Hepatocyte (in vitro differentiated cells): ENCODE results near the gene GPX2. TPM values are rescaled to one million over a fixed set of nuclear protein-coding genes. Genes with fewer than 3 reads are reported as not detected.

Experiments
- DNase-seq: peaks from one replicate; pipeline ENCODE4 v3.0.0-alpha.2; 2016; ENCODE audit warnings: low spot score
- H2AFZ ChIP-seq: fragments of 200-600 bp; sonication (generic); 2 replicates; pipeline ENCODE4 v1.6.0; 2016; ENCODE audit warnings: antibody characterized with exemption, mild to moderate bottlenecking
- H3K27ac ChIP-seq: fragments of 200-600 bp; sonication (generic); 2 replicates; pipeline ENCODE4 v1.5.1; 2016; ENCODE audit warnings: mild to moderate bottlenecking
- H3K27me3 ChIP-seq: fragments of 200-600 bp; sonication (generic); 2 replicates; pipeline ENCODE4 v1.6.1; 2016
- H3K36me3 ChIP-seq: fragments of 200-600 bp; sonication (generic); replicated peaks from 2 replicates; pipeline ENCODE4 v1.5.1; 2016; ENCODE audit warnings: low read depth; ENCODE audit not compliant: insufficient read depth
- H3K4me1 ChIP-seq: fragments of 200-600 bp; sonication (generic); 2 replicates; pipeline ENCODE4 v1.5.1; 2016; ENCODE audit warnings: mild to moderate bottlenecking, moderate library complexity; ENCODE audit not compliant: insufficient read depth
- H3K4me2 ChIP-seq: fragments of 200-600 bp; sonication (generic); 2 replicates; pipeline ENCODE4 v1.6.0; 2016
- H3K4me3 ChIP-seq: fragments of 200-600 bp; sonication (generic); 2 replicates; pipeline ENCODE4 v1.5.1; 2016; ENCODE audit warnings: mild to moderate bottlenecking
- H3K79me2 ChIP-seq: fragments of 200-600 bp; sonication (generic); 2 replicates; pipeline ENCODE4 v1.6.0; 2017; ENCODE audit warnings: mild to moderate bottlenecking
- H3K9me2 ChIP-seq: fragments of 200-600 bp; sonication (generic); replicated peaks from 2 replicates; pipeline ENCODE4 v1.6.0; 2017; ENCODE audit warnings: mild to moderate bottlenecking; ENCODE audit not compliant: insufficient read depth
- H3K9me3 ChIP-seq: fragments of 200-600 bp; sonication (generic); 2 replicates; pipeline ENCODE4 v1.5.1; 2016; ENCODE audit warnings: low read depth, mild to moderate bottlenecking
- H4K20me1 ChIP-seq: fragments of 200-600 bp; sonication (generic); 2 replicates; pipeline ENCODE4 v1.6.0; 2016; ENCODE audit warnings: mild to moderate bottlenecking; ENCODE audit not compliant: insufficient read depth, poor library complexity, severe bottlenecking
- EZH2 ChIP-seq: fragments of 200-600 bp; sonication (generic); IDR thresholded peaks from 2 replicates; pipeline ENCODE4 v1.6.1; 2016; ENCODE audit warnings: antibody characterized with exemption, mild to moderate bottlenecking, borderline replicate concordance
- EZH2phosphoT487 ChIP-seq: fragments of 200-600 bp; sonication (generic); IDR thresholded peaks from one replicate; pipeline ENCODE4 v1.6.1; 2018; ENCODE audit warnings: antibody characterized with exemption, mild to moderate bottlenecking, low read depth, moderate library complexity; ENCODE audit not compliant: unreplicated experiment, severe bottlenecking
- WGBS: methylation state at CpG from one replicate; pipeline ENCODE4 v1.1.6; 2016; ENCODE audit warnings: low lambda C conversion rate; ENCODE audit errors: missing lambda C conversion rate; 5-methylcytosine and 5-hydroxymethylcytosine counted together
- polyA plus RNA-seq: library from polyadenylated mRNA; unstranded; fragments of >200 nt; fragmentation: Nextera tagmentation; extraction: Ambion mirVana; gene quantifications from 2 replicates; pipeline ENCODE4 v1.2.1, GENCODE V29; 2016
- total RNA-seq: library from RNA; depleted of rRNA; stranded (reverse); fragments of >200 nt; gene quantifications from 2 replicates; pipeline ENCODE4 v1.2.3, GENCODE V29; 2014
- TF ChIP-seq, protein P1 (sequence below): fragments of 200-600 bp; sonication (generic); IDR thresholded peaks from 2 replicates; pipeline ENCODE4 v1.5.1; 2016; ENCODE audit warnings: antibody characterized with exemption, mild to moderate bottlenecking; ENCODE audit not compliant: poor library complexity

GPX2 gene
- total and polyA plus RNA-seq, 2 experiments from 2014 or later = 59.8 to 115 TPM

- Histone ChIP-seq H2AFZ (no peak overlapping the region), H3K9me2 (no peaks in the 10 kb centered on the region), H3K36me3 (no peaks in the 10 kb centered on the region), H3K4me3 (no peak overlapping the region), H3K9me3 (no peaks in the 10 kb centered on the region), H3K4me2 (no peak overlapping the region), H3K27ac (no peak overlapping the region), H3K4me1 (no peaks in the 10 kb centered on the region), H3K27me3 (no peaks in the 10 kb centered on the region), H3K79me2 (peaks cover 70% of the 10 kb centered on the region), H4K20me1 (peaks cover 8% of the 10 kb centered on the region)
- no peak for TF ChIP-seq EZH2phosphoT487
- TF ChIP-seq EZH2 = no peak
- TF ChIP-seq, protein P1, sequence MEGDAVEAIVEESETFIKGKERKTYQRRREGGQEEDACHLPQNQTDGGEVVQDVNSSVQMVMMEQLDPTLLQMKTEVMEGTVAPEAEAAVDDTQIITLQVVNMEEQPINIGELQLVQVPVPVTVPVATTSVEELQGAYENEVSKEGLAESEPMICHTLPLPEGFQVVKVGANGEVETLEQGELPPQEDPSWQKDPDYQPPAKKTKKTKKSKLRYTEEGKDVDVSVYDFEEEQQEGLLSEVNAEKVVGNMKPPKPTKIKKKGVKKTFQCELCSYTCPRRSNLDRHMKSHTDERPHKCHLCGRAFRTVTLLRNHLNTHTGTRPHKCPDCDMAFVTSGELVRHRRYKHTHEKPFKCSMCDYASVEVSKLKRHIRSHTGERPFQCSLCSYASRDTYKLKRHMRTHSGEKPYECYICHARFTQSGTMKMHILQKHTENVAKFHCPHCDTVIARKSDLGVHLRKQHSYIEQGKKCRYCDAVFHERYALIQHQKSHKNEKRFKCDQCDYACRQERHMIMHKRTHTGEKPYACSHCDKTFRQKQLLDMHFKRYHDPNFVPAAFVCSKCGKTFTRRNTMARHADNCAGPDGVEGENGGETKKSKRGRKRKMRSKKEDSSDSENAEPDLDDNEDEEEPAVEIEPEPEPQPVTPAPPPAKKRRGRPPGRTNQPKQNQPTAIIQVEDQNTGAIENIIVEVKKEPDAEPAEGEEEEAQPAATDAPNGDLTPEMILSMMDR = no peak
- DNase-seq = no peak
- WGBS = 97% methylated on average over 3 of the region's 3 CpGs
These were observed 19.5 kb downstream of the GPX2 start for GRCh38 chr14:64923015-64923414.

GRCh38 chr14:64920465-64920864, 22.1 kb downstream of the GPX2 start:
- Histone ChIP-seq H4K20me1 (peaks cover 8% of the 10 kb centered on the region), H3K4me1 (peaks cover 3% of the 10 kb centered on the region), H3K79me2 (peaks cover 87% of the 10 kb centered on the region), H2AFZ (no peak overlapping the region), H3K9me3 (no peaks in the 10 kb centered on the region), H3K36me3 (no peaks in the 10 kb centered on the region), H3K27ac (no peak overlapping the region), H3K4me3 (no peak overlapping the region), H3K9me2 (no peaks in the 10 kb centered on the region), H3K4me2 (no peak overlapping the region), H3K27me3 (no peaks in the 10 kb centered on the region)
- 87% methylated on average over 2 of the region's 2 CpGs for WGBS
- TF ChIP-seq, protein P1 = no peak
- TF ChIP-seq EZH2 = no peak
- no peak for TF ChIP-seq EZH2phosphoT487
- no peak for DNase-seq

- H3K9me3 ChIP-seq = no peaks in the 10 kb centered on the region
- H3K4me2 ChIP-seq = no peak overlapping the region
- DNase-seq = no peak
- H3K9me2 ChIP-seq = no peaks in the 10 kb centered on the region
- no peaks in the 10 kb centered on the region for H3K36me3 ChIP-seq
- no peaks in the 10 kb centered on the region for H3K27me3 ChIP-seq
- H3K4me3 ChIP-seq = no peak overlapping the region
- TF ChIP-seq EZH2 (no peak), EZH2phosphoT487 (no peak)
- TF ChIP-seq, protein P1 = no peak
- H3K79me2 ChIP-seq = peaks cover 88% of the 10 kb centered on the region
- 96% methylated on average over 5 of the region's 5 CpGs for WGBS
- H4K20me1 ChIP-seq = peaks cover 5% of the 10 kb centered on the region
- H3K27ac ChIP-seq = no peak overlapping the region
- peaks cover 10% of the 10 kb centered on the region for H3K4me1 ChIP-seq
- no peak overlapping the region for H2AFZ ChIP-seq
These were observed 22.9 kb downstream of the GPX2 start for GRCh38 chr14:64919618-64920017.

DNA sequence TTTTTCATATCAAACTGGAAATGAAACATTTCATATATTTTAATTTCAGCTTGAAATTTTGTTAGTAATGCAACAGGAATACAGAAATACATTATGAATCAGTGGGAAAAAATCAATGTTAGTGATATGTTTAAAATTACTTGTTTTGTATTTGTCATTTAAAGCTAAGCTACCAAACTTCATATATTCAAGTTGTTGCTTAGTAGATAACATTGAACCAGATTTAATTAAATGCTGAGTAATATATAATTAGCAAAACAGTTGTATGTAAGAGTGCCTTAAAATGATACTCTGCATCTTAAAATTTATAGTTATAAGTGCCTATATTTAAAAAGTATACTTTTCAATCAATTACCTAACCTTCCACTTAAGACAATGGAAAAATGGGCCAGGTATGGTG, 23.3 kb downstream of the GPX2 start:
- no peaks in the 10 kb centered on the region for H3K36me3 ChIP-seq
- DNase-seq = no peak
- no peak overlapping the region for H2AFZ ChIP-seq
- no peak overlapping the region for H3K27ac ChIP-seq
- H4K20me1 ChIP-seq = peaks cover 3% of the 10 kb centered on the region
- H3K4me3 ChIP-seq = no peak overlapping the region
- no peaks in the 10 kb centered on the region for H3K9me2 ChIP-seq
- H3K9me3 ChIP-seq = no peaks in the 10 kb centered on the region
- H3K27me3 ChIP-seq = no peaks in the 10 kb centered on the region
- peaks cover 10% of the 10 kb centered on the region for H3K4me1 ChIP-seq
- H3K4me2 ChIP-seq = no peak overlapping the region
- TF ChIP-seq EZH2 (no peak), EZH2phosphoT487 (no peak)
- TF ChIP-seq, protein P1 = no peak
- H3K79me2 ChIP-seq = peaks cover 88% of the 10 kb centered on the region
